H1 (cell line): Measurements from ENCODE around the gene SLC1A2. TPM values are rescaled to one million over a fixed set of nuclear protein-coding genes. Genes with fewer than 3 reads are reported as not detected.

Experiments
- CTCF ChIA-PET: fragments of 300-600 bp; sonication (Branson Sonifier 250); formaldehyde crosslinking; loops from one replicate; lab custom pipeline; 2021; ENCODE audit not compliant: partially characterized antibody; lab: Charles Lee
- POLR2A ChIA-PET: fragments of 300-600 bp; sonication (Branson Sonifier 250); formaldehyde crosslinking; loops from one replicate; lab custom pipeline; 2021; ENCODE audit warnings: inconsistent platforms; ENCODE audit not compliant: partially characterized antibody; lab: Charles Lee
- DNase-seq, 2 experiments: peaks; one replicate each; pipeline versions ENCODE4 v3.0.0 to v3.0.0-alpha.2; 2010 to 2022; ENCODE audit warnings: low spot score in 2 of 2, low read depth in 1 of 2, mixed read lengths in 1 of 2
- FAIRE-seq: peaks from 2 replicates; lab custom pipeline; 2011; peaks lifted over from hg19 to GRCh38; lab: Jason Lieb, UNC
- H2AFZ ChIP-seq: 2 replicates; pipeline ENCODE4 v1.8.1; 2012; ENCODE audit warnings: low read length, inconsistent platforms
- H2AK5ac ChIP-seq: 2 replicates; pipeline ENCODE4 v1.6.1; 2013; ENCODE audit warnings: low read depth, low read length
- H2BK120ac ChIP-seq: replicated peaks from 2 replicates; pipeline ENCODE3; 2013; ENCODE audit warnings: low read depth, low read length, inconsistent platforms
- H2BK12ac ChIP-seq: 2 replicates; pipeline ENCODE4 v1.6.1; 2013; ENCODE audit warnings: low read depth, low read length
- H2BK15ac ChIP-seq: 2 replicates; pipeline ENCODE4 v1.6.1; 2013; ENCODE audit warnings: low read length
- H2BK20ac ChIP-seq: 2 replicates; pipeline ENCODE4 v1.6.1; 2013; ENCODE audit warnings: low read length
- H2BK5ac ChIP-seq: 2 replicates; pipeline ENCODE4 v1.6.1; 2013; ENCODE audit warnings: low read depth, low read length
- H3K14ac ChIP-seq: 2 replicates; pipeline ENCODE4 v1.6.1; 2013; ENCODE audit warnings: inconsistent platforms; ENCODE audit not compliant: insufficient read length
- H3K18ac ChIP-seq: 2 replicates; pipeline ENCODE4 v1.6.1; 2013; ENCODE audit warnings: low read length; ENCODE audit errors: extremely low read depth
- H3K23ac ChIP-seq: 2 replicates; pipeline ENCODE4 v1.6.1; 2013; ENCODE audit warnings: inconsistent platforms; ENCODE audit not compliant: insufficient read length
- H3K23me2 ChIP-seq: 2 replicates; pipeline ENCODE4 v1.6.1; 2013; ENCODE audit warnings: low read depth, low read length
- H3K27ac ChIP-seq: 2 replicates; pipeline ENCODE4 v1.6.1; 2011; ENCODE audit warnings: low read depth, low read length, inconsistent platforms
- H3K27me3 ChIP-seq, 4 experiments: replicated peaks in 1 of 4; 1 replicate in 1 of 4; 2 replicates in 3 of 4; pipeline versions ENCODE4 v1.6.1 to v1.8.1; 2011 to 2013; ENCODE audit warnings: low read length in 3 of 4, mild to moderate bottlenecking in 3 of 4, inconsistent platforms in 2 of 4, mixed read lengths in 2 of 4, moderate library complexity in 1 of 4; ENCODE audit not compliant: control insufficient read depth in 3 of 4, insufficient read depth in 3 of 4; ENCODE audit errors: extremely low read depth in 1 of 4
- H3K36me3 ChIP-seq, 4 experiments: 2 replicates each; pipeline versions ENCODE4 v1.6.1 to v1.8.1; 2011 to 2013; ENCODE audit warnings: mild to moderate bottlenecking in 4 of 4, low read length in 3 of 4, moderate library complexity in 2 of 4, control low read depth in 1 of 4, inconsistent platforms in 1 of 4; ENCODE audit not compliant: insufficient read depth in 4 of 4, control insufficient read depth in 2 of 4
- H3K4ac ChIP-seq: replicated peaks from 2 replicates; pipeline ENCODE3; 2013; ENCODE audit warnings: low read length, low read depth, mixed read lengths, inconsistent platforms; ENCODE audit not compliant: insufficient read length
- H3K4me1 ChIP-seq, 4 experiments: replicated peaks in 1 of 4; 1 replicate in 1 of 4; 2 replicates in 3 of 4; pipeline versions ENCODE4 v1.6.1 to v1.8.1; 2011 to 2013; ENCODE audit warnings: low read length in 3 of 4, inconsistent platforms in 2 of 4, mixed read lengths in 1 of 4; ENCODE audit not compliant: insufficient read depth in 4 of 4, control insufficient read depth in 3 of 4
- H3K4me2 ChIP-seq, 2 experiments: 2 replicates each; pipeline versions ENCODE4 v1.6.1 to v1.8.1; 2011 to 2013; ENCODE audit warnings: low read depth in 2 of 2, low read length in 2 of 2, control low read depth in 1 of 2, inconsistent platforms in 1 of 2, mild to moderate bottlenecking in 1 of 2; ENCODE audit not compliant: insufficient read depth in 1 of 2
- H3K4me3 ChIP-seq, 4 experiments: fragments of 200-600, 300-600 bp in 1 of 4; sonication (generic), shearing (Covaris generic), sonication (Bioruptor Twin) in 1 of 4; 2 replicates each; pipeline versions ENCODE4 v1.5.1 to v1.8.1; 2011 to 2016; ENCODE audit warnings: low read length in 4 of 4, low read depth in 3 of 4, control low read depth in 2 of 4, inconsistent platforms in 2 of 4, mild to moderate bottlenecking in 2 of 4, mixed read lengths in 1 of 4, moderate library complexity in 1 of 4; ENCODE audit not compliant: insufficient read depth in 2 of 4; ENCODE audit errors: extremely low read depth in 1 of 4
- H3K56ac ChIP-seq: replicated peaks from 2 replicates; pipeline ENCODE3; 2013; ENCODE audit warnings: low read depth, mild to moderate bottlenecking, mixed read lengths, low read length, inconsistent platforms; ENCODE audit not compliant: insufficient read length
- H3K79me1 ChIP-seq: 2 replicates; pipeline ENCODE4 v1.6.1; 2013; ENCODE audit warnings: low read depth, low read length, control low read depth
- H3K79me2 ChIP-seq, 2 experiments: 2 replicates each; pipeline versions ENCODE4 v1.6.1 to v1.8.1; 2012 to 2013; ENCODE audit warnings: low read length in 2 of 2, mild to moderate bottlenecking in 2 of 2, inconsistent platforms in 1 of 2; ENCODE audit not compliant: insufficient read depth in 2 of 2, control insufficient read depth in 1 of 2
- H3K9ac ChIP-seq, 4 experiments: replicated peaks in 1 of 4; 1 replicate in 1 of 4; 2 replicates in 3 of 4; pipeline versions ENCODE4 v1.6.1 to v1.8.1; 2011 to 2013; ENCODE audit warnings: low read depth in 3 of 4, low read length in 3 of 4, control low read depth in 2 of 4, mild to moderate bottlenecking in 2 of 4, moderate library complexity in 2 of 4, inconsistent platforms in 1 of 4; ENCODE audit errors: extremely low read depth in 1 of 4
- H3K9me3 ChIP-seq, 2 experiments: 2 replicates each; pipeline versions ENCODE4 v1.6.1 to v1.8.1; 2012 to 2013; ENCODE audit warnings: mild to moderate bottlenecking in 2 of 2, moderate library complexity in 2 of 2, control low read depth in 1 of 2, inconsistent platforms in 1 of 2, low read depth in 1 of 2, low read length in 1 of 2, mixed read lengths in 1 of 2; ENCODE audit not compliant: insufficient read depth in 2 of 2
- H4K20me1 ChIP-seq, 2 experiments: replicated peaks in 1 of 2; 2 replicates each; pipeline versions ENCODE3 to v1.8.1; 2011 to 2013; ENCODE audit warnings: inconsistent platforms in 2 of 2, low read length in 2 of 2, mild to moderate bottlenecking in 1 of 2; ENCODE audit not compliant: insufficient read depth in 2 of 2, control insufficient read depth in 1 of 2
- H4K5ac ChIP-seq: 2 replicates; pipeline ENCODE4 v1.6.1; 2013; ENCODE audit warnings: low read length, low read depth, mixed read lengths, inconsistent platforms; ENCODE audit not compliant: insufficient read length
- H4K8ac ChIP-seq: 2 replicates; pipeline ENCODE4 v1.8.0; 2013; ENCODE audit warnings: mild to moderate bottlenecking, moderate library complexity, low read length, inconsistent platforms; ENCODE audit not compliant: insufficient read depth; ENCODE audit errors: extremely low read depth
- H4K91ac ChIP-seq: replicated peaks from 2 replicates; pipeline ENCODE3; 2013; ENCODE audit warnings: low read length, mixed read lengths, inconsistent platforms; ENCODE audit not compliant: insufficient read length
- CBX5 ChIP-seq: fragments of 300-800, 300-1000 bp; sonication (generic); IDR thresholded peaks from 2 replicates; pipeline ENCODE4 v1.7.1; 2016; ENCODE audit warnings: antibody characterized with exemption, low read length, low read depth
- CBX8 ChIP-seq: fragments of 300-800, 300-1000 bp; sonication (generic); IDR thresholded peaks from 2 replicates; pipeline ENCODE4 v1.7.1; 2016; ENCODE audit warnings: low read depth, low read length, borderline replicate concordance
- CHD1 ChIP-seq: IDR thresholded peaks from 2 replicates; pipeline ENCODE4 v1.6.1; 2012; ENCODE audit warnings: low read depth, low read length, improper control_type of control experiment
- CREB1 ChIP-seq: IDR thresholded peaks from 2 replicates; pipeline ENCODE4 v1.6.1; 2012; ENCODE audit warnings: inconsistent platforms
- CTBP2 ChIP-seq: IDR thresholded peaks from 2 replicates; pipeline ENCODE4 v1.7.0; 2011; ENCODE audit warnings: borderline replicate concordance, mild to moderate bottlenecking, moderate library complexity, mixed read lengths, low read length; ENCODE audit not compliant: insufficient read depth, insufficient read length
- E2F6 ChIP-seq: IDR thresholded peaks from 2 replicates; pipeline ENCODE4 v1.6.1; 2012; ENCODE audit warnings: inconsistent platforms
- EGR1 ChIP-seq: IDR thresholded peaks from 2 replicates; pipeline ENCODE4 v1.6.1; 2011; ENCODE audit warnings: low read depth, low read length, borderline replicate concordance
- JUND ChIP-seq: IDR thresholded peaks from 2 replicates; pipeline ENCODE4 v1.6.1; 2011; ENCODE audit warnings: mild to moderate bottlenecking, improper control_type of control experiment, low read length
- MAX ChIP-seq: IDR thresholded peaks from 2 replicates; pipeline ENCODE4 v1.6.1; 2012; ENCODE audit warnings: inconsistent platforms
- SIRT6 ChIP-seq: IDR thresholded peaks from one replicate; pipeline ENCODE4 v1.7.1; 2012; ENCODE audit warnings: low read length, inconsistent platforms
- SP2 ChIP-seq: IDR thresholded peaks from 2 replicates; pipeline ENCODE4 v1.6.1; 2012; ENCODE audit warnings: mild to moderate bottlenecking, low read length, inconsistent platforms
- TAF7 ChIP-seq: optimal IDR thresholded peaks from 2 replicates; pipeline ENCODE3; 2011; ENCODE audit warnings: low read depth, mild to moderate bottlenecking, inconsistent platforms, low read length, moderate library complexity, borderline replicate concordance
- TCF12 ChIP-seq: IDR thresholded peaks from 2 replicates; pipeline ENCODE4 v1.6.1; 2011; ENCODE audit warnings: low read depth, mild to moderate bottlenecking, low read length
- WGBS, 2 experiments: shearing (Covaris generic) in 1 of 2; methylation state at CpG; one replicate each; pipeline versions ENCODE4 v1.1.6 to v1.1.7; 2013 to 2015; ENCODE audit warnings: low lambda C conversion rate in 2 of 2, mixed read lengths in 2 of 2, inconsistent platforms in 1 of 2, low coverage in 1 of 2, missing lambda C conversion rate in 1 of 2; ENCODE audit not compliant: insufficient replicate concordance in 2 of 2, insufficient coverage in 1 of 2, insufficient read length in 1 of 2; ENCODE audit errors: extremely low coverage in 1 of 2, missing lambda C conversion rate in 1 of 2; 5-methylcytosine and 5-hydroxymethylcytosine counted together
- polyA plus RNA-seq, 7 experiments: library from polyadenylated mRNA; depleted of rRNA in 3 of 7; stranded (reverse) in 5 of 7; unstranded in 2 of 7; fragments of >200 nt in 5 of 7; fragments of 200-250 nt in 2 of 7; gene quantifications; 1 replicate in 5 of 7; 2 replicates in 1 of 7; 4 replicates in 1 of 7; pipeline versions ENCODE4 v1.2.1 to v1.2.3, GENCODE V29; 2011 to 2013; ENCODE audit warnings: missing spikeins in 2 of 7, mixed read lengths in 2 of 7
- total RNA-seq: library from RNA; stranded (reverse); fragmentation: NEBNext Ultra II Directional; extraction: Animal tissue kit (Norgen Biotek cat#: 25700); gene quantifications from 2 replicates; pipeline ENCODE4 v1.2.1, GENCODE V29; 2021
- TF ChIP-seq, protein P1 (sequence below): IDR thresholded peaks from 2 replicates; pipeline ENCODE4 v1.6.1; 2011; ENCODE audit warnings: low read depth, mild to moderate bottlenecking, low read length; ENCODE audit not compliant: insufficient read depth

Gene SLC1A2
- total and polyA plus RNA-seq, 2 of the 8 experiments (the other 6 are each of a cell fraction or from before 2014, with no cell fraction given), result 0.57 to 1.2 TPM

- H2BK5ac ChIP-seq, result no peak overlapping the region
- no peak overlapping the region for H3K4me2 ChIP-seq
- no peak overlapping the region for H3K56ac ChIP-seq
- no peak overlapping the region for H3K4me3 ChIP-seq
- H3K18ac ChIP-seq, result no peak overlapping the region
- H3K79me2 ChIP-seq, result no peaks in the 10 kb centered on the region
- H4K91ac ChIP-seq, result no peak overlapping the region
- no peak overlapping the region for H2BK20ac ChIP-seq
- no peak for DNase-seq
- H2BK15ac ChIP-seq, result no peak overlapping the region
- H3K9ac ChIP-seq, result no peak overlapping the region
- no peak overlapping the region for H2AK5ac ChIP-seq
- FAIRE-seq, result no peak
- H3K9me3 ChIP-seq, result no peaks in the 10 kb centered on the region
- no peak overlapping the region for H3K23ac ChIP-seq
- no peaks in the 10 kb centered on the region; a peak in 1 of 7 replicates for H3K27me3 ChIP-seq
- H3K4ac ChIP-seq, result no peak overlapping the region
- H3K14ac ChIP-seq, result no peak overlapping the region
- H3K4me1 ChIP-seq, result peaks cover 0 to 2% (median 2%) of the 10 kb centered on the region in 4 experiments; a peak in 4 of 7 replicates
- no peak overlapping the region for H4K8ac ChIP-seq
- no peak overlapping the region for H2BK12ac ChIP-seq
- no peaks in the 10 kb centered on the region for H3K36me3 ChIP-seq
- no peak overlapping the region for H2BK120ac ChIP-seq
- H2AFZ ChIP-seq, result no peak overlapping the region
- H3K79me1 ChIP-seq, result no peaks in the 10 kb centered on the region
- WGBS, 2 experiments, result 86% methylated on average over 1 of the region's 1 CpG; no CpG with 5 or more reads in 1 of the 2 experiments
- ChIA-PET POLR2A (no interaction called here), CTCF (interaction anchor here (0.9 to 1.6 kb wide), 5 partner anchors 12 to 234 kb away, joined by 3 to 5 read pairs (median 4); no protein-coding TSS in a partner anchor)
- H3K27ac ChIP-seq, result no peak overlapping the region
- H4K5ac ChIP-seq, result no peak overlapping the region
- no peaks in the 10 kb centered on the region for H3K23me2 ChIP-seq
- no peaks in the 10 kb centered on the region for H4K20me1 ChIP-seq
- TF ChIP-seq E2F6 (no peak), TAF7 (no peak), CTBP2 (no peak), CREB1 (no peak), CBX5 (no peak), MAX (no peak), JUND (no peak), TCF12 (no peak), SP2 (no peak), CBX8 (no peak), EGR1 (no peak), SIRT6 (no peak), CHD1 (no peak)
- TF ChIP-seq, protein P1, sequence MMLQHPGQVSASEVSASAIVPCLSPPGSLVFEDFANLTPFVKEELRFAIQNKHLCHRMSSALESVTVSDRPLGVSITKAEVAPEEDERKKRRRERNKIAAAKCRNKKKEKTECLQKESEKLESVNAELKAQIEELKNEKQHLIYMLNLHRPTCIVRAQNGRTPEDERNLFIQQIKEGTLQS, result no peak
Measured at GRCh38 chr11:35233518-35233917, 185.8 kb downstream of the SLC1A2 start.
